K562 (cell line): Measurements from ENCODE around the gene HEPACAM2. TPM values are rescaled to one million over a fixed set of nuclear protein-coding genes. Genes with fewer than 3 reads are reported as not detected.

ENCODE experiments used
- ATAC-seq: fragments of 200-7000 bp; cut with Tn5 transposase; 3 replicates; pipeline ENCODE4 v1.9.1; 2020; ENCODE audit warnings: moderate library complexity
- BruUV-seq: library from RNA; stranded (reverse); fragments of 400-500 nt; replicated peaks from 2 replicates; lab custom pipeline; 2021; lab: Mats Ljungman, UMichigan
- CTCF ChIA-PET: fragments of 300-600 bp; formaldehyde crosslinking; extraction: SDS; loops from one replicate; lab custom pipeline; 2021; ENCODE audit warnings: low intra/inter-chr PET ratio; lab: Yijun Ruan, JAX
- POLR2A ChIA-PET: fragments of 300-600, 350-650 bp; sonication (Branson Sonifier 250); formaldehyde crosslinking; extraction: SDS; loops from one replicate; lab custom pipeline; 2021; ENCODE audit warnings: antibody characterized with exemption, inconsistent platforms; lab: Yijun Ruan, JAX
- DNase-seq, 4 experiments: peaks; one replicate each; pipeline versions ENCODE4 v3.0.0 to v3.0.0-alpha.2; 2011 to 2018; ENCODE audit warnings: low spot score in 3 of 4, mixed read lengths in 3 of 4; ENCODE audit errors: extremely low read depth in 1 of 4
- FAIRE-seq: peaks from 2 replicates; lab custom pipeline; 2011; peaks lifted over from hg19 to GRCh38; lab: Jason Lieb, UNC
- H2AFZ ChIP-seq: 2 replicates; pipeline ENCODE4 v1.6.0; 2011; ENCODE audit warnings: low read depth, low read length, control low read depth, inconsistent platforms
- H3K27ac ChIP-seq: fragments of 200-600 bp; 3 replicates; pipeline ENCODE4 v1.8.0; 2011; ENCODE audit warnings: low read depth, mild to moderate bottlenecking, control low read depth, inconsistent platforms, low read length, moderate library complexity, mixed read lengths; ENCODE audit errors: extremely low read depth
- H3K27me3 ChIP-seq, 2 experiments: fragments of 300-600 bp in 1 of 2; 2 replicates in 1 of 2; 3 replicates in 1 of 2; pipeline versions ENCODE4 v1.6.0 to v1.8.0; 2011; ENCODE audit warnings: inconsistent platforms in 2 of 2, low read length in 2 of 2, mild to moderate bottlenecking in 1 of 2, mixed read lengths in 1 of 2, moderate library complexity in 1 of 2; ENCODE audit not compliant: control insufficient read depth in 2 of 2, insufficient read depth in 2 of 2
- H3K36me3 ChIP-seq: fragments of 300-600 bp; 3 replicates; pipeline ENCODE4 v1.8.0; 2011; ENCODE audit warnings: mild to moderate bottlenecking, low read length, inconsistent platforms; ENCODE audit not compliant: control insufficient read depth, insufficient read depth
- H3K4me1 ChIP-seq, 2 experiments: fragments of 200-600 bp in 1 of 2; replicated peaks in 1 of 2; 2 replicates in 1 of 2; 3 replicates in 1 of 2; pipeline versions ENCODE4 v1.5.1 to v1.8.0; 2011; ENCODE audit warnings: inconsistent platforms in 2 of 2, low read length in 2 of 2, mild to moderate bottlenecking in 1 of 2, mixed read lengths in 1 of 2, moderate library complexity in 1 of 2; ENCODE audit not compliant: control insufficient read depth in 2 of 2, insufficient read depth in 2 of 2
- H3K4me2 ChIP-seq: 2 replicates; pipeline ENCODE4 v1.6.1; 2011; ENCODE audit warnings: low read length, control low read depth, inconsistent platforms, mixed read lengths; ENCODE audit not compliant: insufficient read depth
- H3K4me3 ChIP-seq: fragments of 200-600 bp; sonication (generic), shearing (Covaris generic); 2 replicates; pipeline ENCODE4 v1.5.1; 2016; ENCODE audit warnings: control low read depth, inconsistent platforms
- H3K79me2 ChIP-seq: fragments of 200-600 bp; 3 replicates; pipeline ENCODE4 v1.8.0; 2011; ENCODE audit warnings: low read length, inconsistent platforms; ENCODE audit not compliant: control insufficient read depth, insufficient read depth
- H3K9ac ChIP-seq, 2 experiments: 2 replicates each; pipeline versions ENCODE4 v1.6.0 to v1.6.1; 2011; ENCODE audit warnings: low read depth in 2 of 2, low read length in 2 of 2, control low read depth in 1 of 2, inconsistent platforms in 1 of 2, mild to moderate bottlenecking in 1 of 2, mixed read lengths in 1 of 2; ENCODE audit not compliant: insufficient read depth in 1 of 2
- H3K9me1 ChIP-seq: one replicate; pipeline ENCODE4 v1.6.0; 2011; ENCODE audit warnings: inconsistent platforms, mild to moderate bottlenecking, low read length, moderate library complexity; ENCODE audit not compliant: control insufficient read depth, insufficient read depth
- H3K9me3 ChIP-seq: replicated peaks from 2 replicates; pipeline ENCODE4 v1.5.1; 2011; ENCODE audit warnings: low read depth, low read length, inconsistent platforms; ENCODE audit not compliant: control insufficient read depth, insufficient read depth
- H4K20me1 ChIP-seq: replicated peaks from 2 replicates; pipeline ENCODE4 v1.6.1; 2011; ENCODE audit warnings: low read length, inconsistent platforms, mixed read lengths; ENCODE audit not compliant: control insufficient read depth, insufficient read depth
- EWSR1 ChIP-seq: fragments of 450-650 bp; IDR thresholded peaks from 2 replicates; pipeline ENCODE4 v1.6.1; 2018; ENCODE audit warnings: borderline replicate concordance, mild to moderate bottlenecking, low read depth, moderate library complexity; ENCODE audit not compliant: partially characterized antibody
- NFE2L1 ChIP-seq: fragments of 450-650 bp; IDR thresholded peaks from 2 replicates; pipeline ENCODE4 v1.6.1; 2016; ENCODE audit warnings: missing genetic modification characterization, low read depth, mild to moderate bottlenecking, missing compliant biosample characterization, moderate library complexity, borderline replicate concordance
- NR0B1 ChIP-seq: fragments of 450-650 bp; IDR thresholded peaks from one replicate; pipeline ENCODE4 v1.6.1; 2018; ENCODE audit warnings: mild to moderate bottlenecking, moderate library complexity; ENCODE audit not compliant: partially characterized antibody
- ZBTB9 ChIP-seq: fragments of 450-650 bp; formaldehyde crosslinking; IDR thresholded peaks from 2 replicates; pipeline ENCODE4 v1.4.0; 2020; ENCODE audit warnings: mild to moderate bottlenecking, moderate library complexity
- ZNF224 ChIP-seq: sonication (generic); formaldehyde crosslinking; IDR thresholded peaks from 2 replicates; pipeline ENCODE4 v1.8.0; 2022; ENCODE audit warnings: mild to moderate bottlenecking, missing genetic modification reagents
- WGBS: fragments of 100-300 bp; shearing (Covaris generic); methylation state at CpG from one replicate; pipeline ENCODE4 v1.1.6; 2016; ENCODE audit warnings: low coverage, mixed read lengths; ENCODE audit not compliant: insufficient coverage; ENCODE audit errors: missing lambda C conversion rate; 5-methylcytosine and 5-hydroxymethylcytosine counted together
- in situ Hi-C: fragments of 300-500 bp; cut with MboI; formaldehyde crosslinking; loops from 4 replicates; pipeline ENCODE4 v1.15.0; 2018; ENCODE audit warnings: inconsistent platforms, mixed read lengths
- intact Hi-C: fragments of 100-400 bp; cut with micrococcal nuclease; formaldehyde crosslinking; loops from 2 replicates; pipeline ENCODE4 v1.14.2; 2022
- polyA plus RNA-seq, 8 experiments: library from polyadenylated mRNA; depleted of rRNA in 4 of 8; stranded (reverse) in 5 of 8; unstranded in 3 of 8; fragments of >200 nt; fragmentation: Nextera tagmentation in 2 of 8; fragmentation: Illumina TruSeq in 1 of 8; extraction: Ambion mirVana in 2 of 8; extraction: Trizol in 1 of 8; gene quantifications; 2 replicates each; pipeline versions ENCODE4 v1.2.1 to v1.2.3, GENCODE V29; 2011 to 2014; ENCODE audit warnings: inconsistent platforms in 1 of 8, missing spikeins in 1 of 8
- total RNA-seq, 7 experiments: library from RNA; depleted of rRNA in 6 of 7; stranded (reverse); fragments of >200 nt in 6 of 7; fragmentation: Illumina TruSeq in 2 of 7; extraction: Trizol in 2 of 7; gene quantifications; 2 replicates each; pipeline versions ENCODE4 v1.2.1 to v1.2.3, GENCODE V29; 2011 to 2021; ENCODE audit warnings: low replicate concordance in 1 of 7

Gene HEPACAM2
- total and polyA plus RNA-seq, 9 of the 15 experiments (the other 6 are each of a cell fraction or from before 2014, with no cell fraction given), result 2.0 to 6.5 (median 3.9) TPM

GRCh38 chr7:93205046-93205445 lies 21.2 kb downstream of the HEPACAM2 start:
- BruUV-seq, result no TSS peak
- no peak for FAIRE-seq
- Histone ChIP-seq H3K79me2 (no peaks in the 10 kb centered on the region), H3K9me3 (no peaks in the 10 kb centered on the region), H3K27me3 (no peaks in the 10 kb centered on the region; a peak in 1 of 5 replicates), H3K4me2 (no peak overlapping the region), H3K9ac (no peak overlapping the region), H3K4me1 (no peaks in the 10 kb centered on the region), H4K20me1 (no peaks in the 10 kb centered on the region), H3K9me1 (no peaks in the 10 kb centered on the region), H3K36me3 (no peaks in the 10 kb centered on the region), H3K27ac (no peak overlapping the region), H3K4me3 (no peak overlapping the region), H2AFZ (no peak overlapping the region)
- POLR2A ChIA-PET, result interaction anchor here (1.1 kb wide), 1 partner anchor 14 kb away, joined by 5 read pairs; no protein-coding TSS in a partner anchor
- ATAC-seq, result no peak
- 5% methylated on average over 2 of the region's 2 CpGs for WGBS
- in situ Hi-C loops (no loop called here), intact Hi-C loops (no loop called here)
- CTCF ChIA-PET, result no interaction called here
- DNase-seq, result no peak
- no peak for TF ChIP-seq NFE2L1 (tag)
- no peak for TF ChIP-seq EWSR1
- no peak for TF ChIP-seq ZBTB9 (CRISPR knock-in tag)
- no peak for TF ChIP-seq NR0B1
- TF ChIP-seq ZNF224 (CRISPR knock-in tag), result no peak
